BLaER1 treated with 17β-estradiol and CSF1 and Interleukin-3, amounts not matched to agents 10 nM and 100 nM (cell line): ENCODE data around the gene F3.
A peak's percentile ranks its signal among the peaks of the same experiment; 100 is the strongest.
"Not testable (repeated sequence)": the region's sequence is repeated elsewhere in the genome, so short reads cannot be mapped to it uniquely, and the experiment has no call there.

Source experiments
- H3K27ac ChIP-seq, 11 experiments: shearing (Covaris generic); formaldehyde crosslinking; 2 replicates each; pipeline ENCODE4 v1.8.1; 2022
- H3K27me3 ChIP-seq, 11 experiments: shearing (Covaris generic); formaldehyde crosslinking; 2 replicates each; pipeline ENCODE4 v1.8.1; 2022
- H3K36me3 ChIP-seq, 11 experiments: shearing (Covaris generic); formaldehyde crosslinking; 2 replicates each; pipeline ENCODE4 v1.8.1; 2022
- H3K4me1 ChIP-seq, 10 experiments: shearing (Covaris generic); formaldehyde crosslinking; 2 replicates each; pipeline ENCODE4 v1.8.1; 2022
- H3K4me2 ChIP-seq, 11 experiments: shearing (Covaris generic); formaldehyde crosslinking; 2 replicates each; pipeline ENCODE4 v1.8.1; 2022
- H3K4me3 ChIP-seq, 10 experiments: shearing (Covaris generic); formaldehyde crosslinking; 2 replicates each; pipeline ENCODE4 v1.8.1; 2022
- H3K9ac ChIP-seq, 11 experiments: shearing (Covaris generic); formaldehyde crosslinking; 2 replicates each; pipeline ENCODE4 v1.8.1; 2022
- H3K9me3 ChIP-seq, 11 experiments: shearing (Covaris generic); formaldehyde crosslinking; replicated peaks in 1 of 11; 2 replicates each; pipeline ENCODE4 v1.8.1; 2022
- H4K20me1 ChIP-seq, 11 experiments: shearing (Covaris generic); formaldehyde crosslinking; 2 replicates each; pipeline ENCODE4 v1.8.1; 2022
- Cebpa-rat ChIP-seq, 11 experiments: shearing (Covaris generic); IDR thresholded peaks; 2 replicates each; pipeline ENCODE4 v1.8.1; 2022

The F3 gene

GRCh38 chr1:94541246-94542087, at the start of gene F3:
Gene F3, minus strand, starts transcription at chr1:94541759. Its CDS starts 123 bp downstream, at chr1:94541636.
- peaks cover 0 to 12% (median 0%) of the 10 kb centered on the region in 11 experiments; a peak in 6 of 22 replicates for H3K9me3 ChIP-seq
- H3K4me3 ChIP-seq = peak within 1 kb of the TSS; percentile 68 to 86 (median 72)
- peaks cover 15 to 38% (median 25%) of the 10 kb centered on the region in 11 experiments for H3K27me3 ChIP-seq
- no peak for TF ChIP-seq Cebpa-rat (IDR thresholded peaks at IDR 0.05)
- H3K9ac ChIP-seq = peak within 1 kb of the TSS; percentile 57 to 81 (median 76)
- H3K36me3 ChIP-seq = no peaks in the 10 kb centered on the region
- peak within 1 kb of the TSS; percentile 94 to 99 (median 97) for H3K4me2 ChIP-seq
- peak within 1 kb of the TSS in 9 of 11 experiments; percentile 29 to 76 (median 55); a peak in 14 of 22 replicates for H3K27ac ChIP-seq
- H3K4me1 ChIP-seq = peaks cover 16 to 27% (median 21%) of the 10 kb centered on the region in 10 experiments
- no peaks in the 10 kb centered on the region for H4K20me1 ChIP-seq

GRCh38 chr1:94590203-94591137, 48.9 kb upstream of the F3 start:
- H3K4me2 ChIP-seq = no peak overlapping the region
- no peak overlapping the region for H3K9ac ChIP-seq
- H3K27ac ChIP-seq = no peak overlapping the region
- H3K9me3 ChIP-seq = no peaks in the 10 kb centered on the region
- no peak for TF ChIP-seq Cebpa-rat (IDR thresholded peaks at IDR 0.05)
- no peak overlapping the region for H3K4me3 ChIP-seq
- no peaks in the 10 kb centered on the region for H3K27me3 ChIP-seq
- no peaks in the 10 kb centered on the region for H4K20me1 ChIP-seq
- no peaks in the 10 kb centered on the region for H3K4me1 ChIP-seq
- no peaks in the 10 kb centered on the region for H3K36me3 ChIP-seq

- H3K4me3 ChIP-seq = no peak overlapping the region
- no peaks in the 10 kb centered on the region for H3K27me3 ChIP-seq
- H3K27ac ChIP-seq = no peak overlapping the region
- H3K9me3 ChIP-seq = no peaks in the 10 kb centered on the region
- H3K9ac ChIP-seq = no peak overlapping the region
- H4K20me1 ChIP-seq = no peaks in the 10 kb centered on the region
- no peak overlapping the region for H3K4me2 ChIP-seq
- H3K36me3 ChIP-seq = no peaks in the 10 kb centered on the region
- no peak for TF ChIP-seq Cebpa-rat (IDR thresholded peaks at IDR 0.05)
- no peaks in the 10 kb centered on the region for H3K4me1 ChIP-seq
Measured at GRCh38 chr1:94589728-94590127, 48.2 kb upstream of the F3 start.

DNA sequence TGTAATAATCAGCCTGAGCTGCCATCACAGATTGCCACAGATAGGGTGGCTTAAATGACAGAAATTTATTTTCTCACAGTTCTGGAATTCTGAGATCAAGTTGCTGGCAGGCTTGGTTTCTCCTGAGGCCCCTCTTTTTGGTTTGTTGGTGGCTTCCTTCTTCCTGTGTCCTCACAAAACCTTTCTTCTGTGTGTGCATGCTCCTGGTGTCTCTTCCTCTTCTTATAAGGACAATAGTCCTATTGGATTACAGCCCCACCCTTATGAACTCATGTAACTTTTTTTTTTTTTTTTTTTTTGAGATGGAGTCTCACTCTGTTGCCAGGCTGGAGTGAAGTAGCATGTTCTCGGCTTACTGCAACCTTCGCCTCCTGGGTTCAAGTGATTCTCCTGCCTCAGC, 41.0 kb upstream of the F3 start:
- Histone ChIP-seq H3K9ac (no peak overlapping the region), H3K27me3 (no peaks in the 10 kb centered on the region), H3K27ac (no peak overlapping the region), H3K4me1 (no peaks in the 10 kb centered on the region), H3K36me3 (no peaks in the 10 kb centered on the region), H3K4me3 (no peak overlapping the region), H4K20me1 (no peaks in the 10 kb centered on the region), H3K9me3 (peaks cover 8 to 40% (median 20%) of the 10 kb centered on the region in 11 experiments; a peak in 21 of 22 replicates), H3K4me2 (no peak overlapping the region)
- no peak for TF ChIP-seq Cebpa-rat (IDR thresholded peaks at IDR 0.05)

GRCh38 chr1:94580367-94581115, 39.0 kb upstream of the F3 start:
- Histone ChIP-seq H3K4me2 (no peak overlapping the region), H3K27me3 (no peaks in the 10 kb centered on the region), H3K9me3 (peaks cover 17 to 55% (median 29%) of the 10 kb centered on the region in 11 experiments), H3K27ac (no peak overlapping the region), H3K36me3 (no peaks in the 10 kb centered on the region), H4K20me1 (no peaks in the 10 kb centered on the region), H3K9ac (no peak overlapping the region), H3K4me1 (no peaks in the 10 kb centered on the region), H3K4me3 (no peak overlapping the region)
- no peak for TF ChIP-seq Cebpa-rat (IDR thresholded peaks at IDR 0.05)

- Histone ChIP-seq H3K4me2 (no peak overlapping the region), H4K20me1 (no peaks in the 10 kb centered on the region), H3K36me3 (no peaks in the 10 kb centered on the region), H3K27ac (no peak overlapping the region), H3K4me1 (no peaks in the 10 kb centered on the region), H3K4me3 (no peak overlapping the region), H3K27me3 (no peaks in the 10 kb centered on the region), H3K9ac (no peak overlapping the region), H3K9me3 (peaks cover 17 to 55% (median 29%) of the 10 kb centered on the region in 11 experiments)
- no peak for TF ChIP-seq Cebpa-rat (IDR thresholded peaks at IDR 0.05)
Measured at GRCh38 chr1:94579876-94580294, 38.3 kb upstream of the F3 start.

GRCh38 chr1:94578856-94579255, 37.3 kb upstream of the F3 start:
- Histone ChIP-seq H3K27ac (no peak overlapping the region), H3K4me3 (no peak overlapping the region), H3K4me2 (no peak overlapping the region), H4K20me1 (no peaks in the 10 kb centered on the region), H3K4me1 (no peaks in the 10 kb centered on the region), H3K36me3 (no peaks in the 10 kb centered on the region), H3K9me3 (peaks cover 17 to 55% (median 29%) of the 10 kb centered on the region in 11 experiments), H3K9ac (no peak overlapping the region), H3K27me3 (no peaks in the 10 kb centered on the region)
- TF ChIP-seq Cebpa-rat (IDR thresholded peaks at IDR 0.05) = no peak

DNA sequence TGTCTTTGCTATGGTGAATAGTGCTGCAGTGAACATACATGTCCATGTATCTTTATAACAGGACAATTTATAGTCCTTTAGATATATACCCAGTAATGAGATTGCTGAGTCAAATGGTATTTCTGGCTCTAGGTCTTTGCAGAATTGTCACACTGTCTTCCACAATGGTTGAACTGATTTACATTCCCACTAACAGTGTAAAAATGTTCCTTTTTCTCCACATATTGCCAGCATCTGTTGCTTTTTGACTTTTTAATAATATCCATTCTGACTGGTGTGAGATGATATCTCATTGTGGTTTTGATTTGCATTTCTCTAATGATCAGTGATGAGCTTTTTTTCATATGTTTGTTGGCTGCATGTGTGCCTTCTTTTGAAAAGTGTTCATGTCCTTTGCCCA, 32.4 kb upstream of the F3 start:
- not testable (repeated sequence) for H3K27ac ChIP-seq, H3K4me1 ChIP-seq, H3K4me2 ChIP-seq, H3K9ac ChIP-seq, H3K36me3 ChIP-seq, H4K20me1 ChIP-seq, H3K27me3 ChIP-seq, H3K4me3 ChIP-seq
- H3K9me3 ChIP-seq = peaks cover 17 to 49% (median 26%) of the 10 kb centered on the region in 11 experiments

DNA sequence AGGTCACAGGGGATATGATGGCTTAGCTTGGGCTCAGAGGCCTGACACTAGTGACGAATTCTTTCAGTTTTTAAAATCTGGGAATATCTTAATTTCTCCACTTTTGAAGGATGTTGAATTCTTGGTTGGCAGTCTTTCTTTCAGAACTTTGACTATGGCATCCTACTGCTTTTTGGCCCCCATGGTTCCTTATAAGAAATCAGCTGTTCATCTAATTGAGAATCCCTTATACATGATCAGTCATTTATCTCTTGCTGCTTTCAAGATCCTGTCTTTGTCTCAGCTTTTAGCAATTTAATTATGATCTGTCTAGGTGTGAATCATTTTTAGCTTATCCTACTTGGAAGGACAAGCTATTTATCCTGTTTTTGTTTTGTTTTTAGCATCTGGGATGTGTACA, 31.2 kb upstream of the F3 start:
- peaks cover 22 to 50% (median 28%) of the 10 kb centered on the region in 11 experiments for H3K9me3 ChIP-seq
- H3K4me1 ChIP-seq = no peaks in the 10 kb centered on the region
- H3K4me2 ChIP-seq = no peak overlapping the region
- no peaks in the 10 kb centered on the region for H3K36me3 ChIP-seq
- H3K27ac ChIP-seq = no peak overlapping the region
- H3K9ac ChIP-seq = no peak overlapping the region
- H4K20me1 ChIP-seq = no peaks in the 10 kb centered on the region
- H3K27me3 ChIP-seq = no peaks in the 10 kb centered on the region
- H3K4me3 ChIP-seq = no peak overlapping the region
- no peak for TF ChIP-seq Cebpa-rat (IDR thresholded peaks at IDR 0.05)

DNA sequence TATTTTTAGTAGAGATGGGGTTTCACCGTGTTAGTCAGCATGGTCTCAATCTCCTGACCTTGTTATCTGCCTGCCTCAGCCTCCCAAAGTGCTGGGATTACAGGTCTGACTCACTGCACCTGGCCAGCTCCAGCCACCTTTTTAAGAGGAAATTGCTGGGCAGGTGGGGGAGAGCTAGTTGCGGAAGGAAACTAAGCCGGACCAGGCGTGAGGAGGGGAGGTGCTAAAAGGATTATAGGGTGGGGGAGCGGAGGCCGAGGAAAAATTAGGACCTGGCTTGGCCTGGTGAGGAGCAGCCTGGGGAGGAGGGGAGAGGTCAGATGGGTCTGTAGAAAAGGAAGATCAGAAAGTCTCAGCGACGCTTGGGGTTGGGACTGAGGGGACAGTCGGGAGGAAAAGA, 29.4 kb upstream of the F3 start:
- H3K9ac ChIP-seq, H3K27ac ChIP-seq, H3K4me2 ChIP-seq, H3K4me1 ChIP-seq, H3K27me3 ChIP-seq, H3K4me3 ChIP-seq, H4K20me1 ChIP-seq, H3K36me3 ChIP-seq: not testable (repeated sequence)
- H3K9me3 ChIP-seq = peaks cover 15 to 42% (median 23%) of the 10 kb centered on the region in 11 experiments

DNA sequence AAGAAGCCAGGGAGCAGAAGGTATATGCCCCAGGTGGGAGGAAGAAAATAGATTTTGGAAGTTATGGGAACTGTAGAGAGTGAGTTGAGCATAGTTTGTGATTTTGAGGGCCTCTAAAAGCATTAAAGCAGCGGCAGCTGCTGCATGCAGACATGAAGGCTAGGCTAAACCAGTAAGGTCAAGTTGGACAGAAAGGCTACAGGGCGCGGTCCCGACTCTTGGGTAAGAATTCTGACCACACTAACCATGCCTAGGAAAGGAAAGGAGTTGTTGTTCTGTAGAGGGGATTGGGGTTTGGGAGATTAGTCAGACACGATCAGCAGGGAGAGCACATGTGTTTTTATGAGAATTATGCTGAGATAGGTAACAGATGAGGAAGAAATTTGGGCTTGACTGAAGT, 27.2 kb upstream of the F3 start:
- peaks cover 15 to 42% (median 23%) of the 10 kb centered on the region in 11 experiments for H3K9me3 ChIP-seq
- not testable (repeated sequence) for H3K4me3 ChIP-seq, H3K4me2 ChIP-seq, H3K27me3 ChIP-seq, H3K4me1 ChIP-seq, H3K9ac ChIP-seq, H4K20me1 ChIP-seq, H3K36me3 ChIP-seq, H3K27ac ChIP-seq

DNA sequence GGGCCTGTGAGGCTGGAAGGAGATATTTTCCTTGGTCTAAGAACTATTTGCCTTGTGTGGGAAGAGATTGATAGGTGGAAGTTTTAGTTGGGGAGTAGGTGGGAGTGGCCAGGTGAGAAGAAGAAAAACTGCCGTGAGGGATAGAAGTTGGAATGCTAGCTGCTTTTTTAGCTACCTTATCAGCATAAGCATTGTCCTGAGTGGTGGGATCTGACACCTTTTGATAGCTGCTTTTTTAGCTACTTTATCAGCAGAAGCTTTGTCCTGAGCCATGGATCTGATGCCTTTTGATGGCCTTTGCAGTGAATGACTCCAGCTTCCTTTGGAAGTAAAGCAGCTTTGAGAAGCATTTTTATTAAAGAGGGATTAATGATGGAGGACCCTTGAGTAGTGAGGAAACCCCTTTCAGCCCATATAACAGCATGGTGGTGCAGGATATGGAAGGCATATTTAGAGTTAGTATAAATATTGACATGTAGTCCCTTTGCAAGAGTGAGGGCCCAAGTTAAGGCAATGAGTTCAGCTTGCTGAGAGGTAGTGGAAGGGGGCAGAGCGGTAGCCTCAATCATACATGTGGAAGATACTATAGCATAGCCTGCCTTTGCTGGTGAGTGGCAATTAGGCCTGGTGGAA, 26.5 kb upstream of the F3 start:
- H3K27ac ChIP-seq, H4K20me1 ChIP-seq, H3K36me3 ChIP-seq, H3K4me1 ChIP-seq, H3K4me2 ChIP-seq, H3K27me3 ChIP-seq, H3K4me3 ChIP-seq, H3K9ac ChIP-seq: not testable (repeated sequence)
- H3K9me3 ChIP-seq = peaks cover 15 to 38% (median 23%) of the 10 kb centered on the region in 11 experiments
